Mesenteric fat pad (tissue), 1 donor: ENCODE results near the gene KRT79. TPM values are rescaled to one million over a fixed set of nuclear protein-coding genes. Genes with fewer than 3 reads are reported as not detected.
A peak's percentile ranks its signal among the peaks of the same experiment; 100 is the strongest.

Experiments
- DNase-seq: peaks from one replicate; pipeline ENCODE4 v3.0.0-alpha.2; 2020; ENCODE audit warnings: low spot score
- total RNA-seq: library from RNA; stranded (reverse); fragmentation: NEBNext Ultra II Directional; extraction: Animal tissue kit (Norgen Biotek cat#: 25700); gene quantifications from one replicate; pipeline ENCODE4 v1.2.1, GENCODE V29; 2021
- donor health status: DM: yes; HTN: yes; CAD: no.

The KRT79 gene
- total RNA-seq, 1 donor from 2014 or later = 2.4 TPM

DNA sequence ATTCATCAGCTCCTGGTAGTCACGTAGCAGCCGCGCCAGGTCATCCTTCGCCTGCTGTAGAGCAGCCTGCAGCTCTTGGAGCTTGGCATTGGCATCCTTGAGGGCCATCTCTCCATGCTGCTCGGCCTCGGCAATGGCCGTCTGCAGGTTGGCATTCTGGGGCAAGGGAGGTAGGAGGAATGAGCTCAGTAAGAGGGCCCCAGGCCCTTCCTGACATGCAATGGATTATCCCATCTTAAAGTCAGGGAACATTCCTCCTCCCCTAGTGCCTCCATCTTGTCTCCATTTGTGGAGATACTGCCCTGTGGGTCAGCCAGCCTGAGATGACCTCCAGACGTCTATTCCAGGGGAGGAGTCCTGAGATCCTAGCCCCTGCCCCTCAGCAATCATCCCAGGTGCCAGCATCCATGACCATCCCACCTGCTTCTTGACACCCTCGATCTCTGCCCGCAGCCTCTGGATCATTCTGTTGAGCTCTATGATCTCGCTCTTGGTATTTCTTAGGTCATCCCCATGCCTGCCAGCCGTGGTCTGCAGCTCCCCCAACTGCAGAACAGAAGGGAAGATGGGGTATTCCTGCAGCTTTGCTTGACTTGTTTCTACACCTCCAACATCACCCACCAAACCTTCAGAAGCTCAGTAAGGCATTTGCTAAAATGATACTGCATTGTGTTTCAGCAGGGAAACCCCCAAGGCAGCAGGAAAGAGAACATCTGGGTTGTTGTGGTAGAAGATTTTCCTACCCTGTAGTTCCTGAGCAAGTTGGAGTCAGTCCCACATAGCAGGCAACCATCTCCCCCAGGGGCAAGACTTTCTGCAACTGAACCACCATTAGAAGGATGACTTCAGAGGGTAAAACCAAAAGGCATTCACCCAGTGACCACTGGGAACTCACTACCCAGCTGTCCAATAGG lies 42.6 kb downstream of the KRT79 start:
- DNase-seq = no peak

DNA sequence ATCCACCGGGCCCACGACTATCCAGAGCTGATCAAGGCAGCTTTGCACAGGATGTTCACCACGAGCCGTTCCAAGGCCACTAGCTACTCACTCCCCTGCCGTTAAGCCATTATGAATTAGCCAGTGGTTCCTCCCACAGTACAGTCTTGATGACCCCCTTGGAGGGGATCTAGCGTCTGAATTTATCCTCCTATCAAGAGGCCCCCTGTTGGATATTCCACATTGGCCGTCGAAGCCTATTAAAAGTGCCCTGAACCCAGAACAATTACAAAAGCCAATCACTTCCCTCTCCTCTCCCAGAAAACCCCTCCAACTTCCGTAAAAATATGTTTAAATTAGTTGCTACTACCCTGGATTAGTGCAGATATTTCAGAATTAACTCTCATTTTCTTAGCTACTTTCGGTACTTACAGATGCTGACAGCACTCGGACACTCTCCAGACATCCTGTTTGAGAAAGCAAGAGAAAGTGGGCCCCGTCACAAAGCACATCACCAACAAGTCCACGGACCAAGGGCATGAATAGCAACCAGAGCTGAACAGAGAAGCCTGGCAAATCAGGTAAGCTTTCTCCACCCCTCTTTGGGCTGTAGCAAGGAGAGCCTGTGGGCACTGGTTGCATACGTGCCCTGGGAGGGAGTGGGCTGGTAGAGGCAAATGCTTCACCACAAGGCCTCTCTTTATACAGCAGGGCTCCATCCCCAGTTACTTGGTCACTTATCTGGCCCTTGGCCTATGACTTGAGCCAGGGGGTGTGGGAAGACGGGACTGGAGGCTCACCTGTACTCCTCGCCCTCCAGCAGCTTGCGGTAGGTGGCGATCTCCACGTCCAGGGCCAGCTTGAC lies 43.5 kb downstream of the KRT79 start:
- DNase-seq = no peak

GRCh38 chr12:52789637-52790426 lies 44.3 kb downstream of the KRT79 start:
- DNase-seq = no peak

- DNase-seq = no peak
These were observed 45.1 kb downstream of the KRT79 start for GRCh38 chr12:52788876-52789636.

DNA sequence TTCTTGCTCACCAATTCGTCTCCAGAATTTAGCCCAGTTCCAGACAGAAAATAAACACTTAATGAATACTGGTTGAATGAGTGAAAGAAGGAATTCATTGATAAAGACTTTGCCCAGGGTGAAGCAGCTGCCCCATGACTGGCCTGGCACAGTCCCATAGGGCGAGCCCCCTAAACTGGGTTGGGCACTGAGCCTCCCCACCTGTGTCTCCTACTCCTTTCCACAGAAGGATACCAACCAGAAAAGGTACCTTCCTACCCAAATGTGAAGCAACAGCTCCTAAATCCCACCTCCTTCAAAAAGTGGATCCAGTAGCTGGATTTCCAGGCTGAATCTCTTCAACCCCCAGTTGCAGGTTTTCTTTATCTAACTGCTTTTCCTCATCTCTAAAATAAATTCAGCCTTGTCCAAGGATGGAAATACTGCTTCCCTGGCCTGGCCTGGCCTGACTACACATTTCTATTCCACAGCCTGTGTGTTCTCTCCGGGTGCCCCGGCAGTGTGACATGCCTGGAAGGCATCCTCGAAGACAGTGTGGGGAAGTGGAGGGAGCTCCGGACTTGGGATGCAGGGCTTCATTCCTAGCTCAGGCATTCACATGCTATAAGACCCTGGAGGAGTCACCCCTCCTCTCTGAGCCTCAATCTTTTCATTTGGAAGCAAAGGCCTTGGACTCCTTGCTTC lies 45.8 kb downstream of the KRT79 start:
- DNase-seq = no peak

GRCh38 chr12:52787324-52788191 lies 46.6 kb downstream of the KRT79 start:
- DNase-seq = no peak

DNA sequence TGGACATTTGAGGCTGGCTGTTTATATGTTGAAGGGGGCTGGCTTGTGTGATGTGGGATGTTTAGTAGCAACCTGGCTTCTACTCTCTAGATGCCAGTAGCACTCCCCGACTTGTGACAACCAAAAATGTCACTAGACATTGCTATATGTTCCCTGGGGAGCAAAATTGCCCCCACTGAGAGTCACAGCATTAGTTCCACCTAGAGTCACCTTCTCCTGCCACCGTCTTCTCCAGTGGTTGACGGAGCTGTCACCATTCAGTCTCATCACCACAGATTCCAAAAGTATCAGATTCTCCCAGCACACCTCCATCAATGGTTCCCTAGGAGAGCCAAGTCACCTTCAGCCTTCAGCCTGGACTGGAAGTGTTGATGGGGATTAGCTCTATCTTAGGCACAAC lies 49.2 kb downstream of the KRT79 start:
- no peak for DNase-seq

GRCh38 chr12:52783563-52784316 lies 50.4 kb downstream of the KRT79 start:
- no peak for DNase-seq

GRCh38 chr12:52782502-52782901 lies 51.6 kb downstream of the KRT79 start:
- no peak for DNase-seq

DNA sequence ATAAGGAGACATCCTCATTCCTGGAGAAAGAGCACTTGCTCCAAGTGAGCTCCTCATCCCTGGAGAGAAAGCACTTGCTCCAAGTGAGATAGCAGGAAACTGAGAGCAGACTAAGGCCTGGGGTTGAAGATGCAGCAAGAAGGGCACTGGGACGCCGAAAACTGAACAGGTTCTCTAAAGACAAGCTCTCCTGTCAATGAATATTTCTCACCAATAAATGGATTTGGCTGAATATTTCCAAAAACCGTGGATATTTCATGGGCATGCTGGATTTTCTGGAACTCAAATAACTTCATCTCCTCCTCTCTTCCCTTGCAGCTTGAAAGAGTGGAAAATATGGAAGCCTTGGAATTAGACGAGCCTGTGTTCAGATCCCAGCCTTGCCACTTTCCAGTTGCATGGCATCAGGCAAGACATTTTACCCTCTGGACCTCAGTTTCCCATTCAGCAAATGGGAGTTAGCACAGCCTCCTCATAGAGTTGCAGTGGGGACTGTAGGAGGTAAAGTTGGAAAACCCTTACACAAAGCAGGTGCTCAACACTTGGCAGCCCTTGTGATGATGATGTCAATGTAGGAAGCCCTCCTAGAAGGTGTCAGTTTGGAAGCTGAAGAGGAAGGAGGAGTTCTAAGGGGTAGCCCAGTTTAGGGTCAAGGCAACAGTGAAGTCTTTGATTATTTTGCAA lies 52.6 kb downstream of the KRT79 start:
- DNase-seq = peak; percentile 30

GRCh38 chr12:52779914-52780313 lies 54.2 kb downstream of the KRT79 start:
- DNase-seq = peak; percentile 28

- DNase-seq = peak; percentile 47
These were observed 55.3 kb downstream of the KRT79 start for GRCh38 chr12:52778833-52779232.

DNA sequence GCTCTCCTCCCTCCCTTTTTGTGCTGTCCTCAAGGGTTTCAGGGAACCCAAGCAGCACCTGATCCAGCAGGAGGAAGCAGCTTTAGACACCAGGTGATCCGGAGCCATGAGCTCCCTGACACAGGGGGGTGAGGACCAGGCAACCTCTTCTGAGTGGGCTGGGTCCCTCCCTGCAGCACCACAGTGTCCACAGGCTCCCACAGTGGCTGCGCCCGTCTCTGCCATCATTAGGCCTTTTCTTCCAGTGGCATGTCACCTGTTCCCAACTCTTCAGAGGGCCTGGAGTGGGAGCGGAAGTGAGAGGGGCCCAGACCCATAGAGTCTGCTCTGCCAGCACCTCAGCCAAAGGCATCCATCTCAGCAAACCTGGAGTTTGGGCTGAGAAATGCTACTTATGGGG lies 56.5 kb downstream of the KRT79 start:
- peak; percentile 59 for DNase-seq

DNA sequence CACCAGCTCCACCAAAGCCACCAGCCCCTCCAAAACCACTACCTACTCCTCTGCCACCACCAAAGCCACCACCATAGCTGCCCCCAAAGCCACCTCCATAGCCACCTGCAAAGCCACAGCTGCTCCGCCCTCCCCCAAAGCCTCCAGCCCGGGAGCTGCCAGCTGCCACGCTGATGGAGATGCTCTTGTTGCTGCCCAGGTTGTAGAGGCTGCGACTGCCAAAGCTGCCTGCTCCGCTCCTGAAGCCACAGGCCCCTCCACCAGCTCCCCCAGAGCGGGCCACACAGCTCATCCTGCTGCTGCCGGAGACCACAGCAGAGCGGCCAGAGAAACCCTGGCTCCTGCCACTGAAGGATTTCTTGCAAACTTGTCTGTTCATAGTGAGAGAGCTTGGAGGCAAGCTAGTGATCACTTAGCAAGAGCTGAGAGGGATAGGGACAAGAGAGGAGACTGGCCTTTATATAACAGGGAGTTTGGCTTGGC lies 57.2 kb downstream of the KRT79 start, which contains the start of gene KRT76:
KRT76 (minus strand) TSS at position 433 of the 483 bp plus-strand sequence; CDS start at position 379, 54 bp downstream.
- peak; percentile 85 for DNase-seq

DNA sequence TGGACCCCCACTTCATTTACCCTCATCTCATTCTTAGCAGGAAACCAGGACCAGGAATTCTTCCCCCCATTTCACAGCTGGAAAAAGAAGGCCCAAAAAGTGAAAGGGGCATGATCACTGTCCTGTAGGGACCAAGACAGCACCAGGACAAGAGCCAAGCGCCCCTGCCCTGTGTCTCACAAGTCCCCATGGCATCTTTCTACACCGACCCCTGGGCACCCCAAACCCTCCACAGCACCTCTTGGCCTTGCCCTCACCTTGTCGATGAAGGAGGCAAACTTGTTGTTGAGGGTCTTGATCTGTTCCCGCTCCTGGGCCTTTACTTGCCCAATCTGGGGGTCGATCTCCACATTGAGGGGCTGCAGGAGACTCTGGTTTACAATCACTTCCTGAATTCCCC lies 57.7 kb downstream of the KRT79 start:
- peak; percentile 74 for DNase-seq

GRCh38 chr12:52774629-52775250 lies 59.4 kb downstream of the KRT79 start:
- peak; percentile 47 for DNase-seq

DNA sequence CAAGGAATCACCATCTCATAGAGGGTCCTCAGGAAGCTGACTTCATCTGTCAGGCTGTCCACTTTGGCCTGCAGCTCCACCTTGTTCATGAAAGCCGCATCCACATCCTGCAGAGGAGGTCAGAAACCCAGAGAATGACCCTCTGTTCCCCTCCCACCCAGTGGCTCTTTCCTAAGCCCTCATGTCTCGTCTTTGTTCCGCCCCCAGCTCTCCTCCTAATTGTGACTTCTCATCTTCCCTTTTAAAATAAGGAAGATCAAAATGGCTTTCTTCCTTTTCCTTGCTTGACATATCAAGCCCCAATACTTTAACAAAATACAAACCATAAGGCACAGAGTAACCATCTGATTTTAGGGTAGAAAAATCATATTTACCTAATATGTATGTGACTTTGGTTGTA lies 61.3 kb downstream of the KRT79 start:
- DNase-seq = no peak
